ENCODE measurements around the gene PFKFB4.
"Not testable (repeated sequence)": the region's sequence is repeated elsewhere in the genome, so short reads cannot be mapped to it uniquely, and the experiment has no call there.

Gene PFKFB4

GRCh38 chr3:48505146-48505545 lies 51.5 kb downstream of the PFKFB4 start:
- H3K4me1 Mint-ChIP-seq = peaks cover 21% of the 10 kb centered on the region
- H3K4me3 Mint-ChIP-seq = peak overlapping the region; percentile 7
- H3K9me3 Mint-ChIP-seq = no peaks in the 10 kb centered on the region
- H3K36me3 Mint-ChIP-seq = no peaks in the 10 kb centered on the region
- H3K27ac Mint-ChIP-seq = no peak overlapping the region
- no peak for ATAC-seq
- H3K27me3 Mint-ChIP-seq = no peaks in the 10 kb centered on the region

GRCh38 chr3:48504051-48504946 lies 52.3 kb downstream of the PFKFB4 start, which contains the start of gene SHISA5:
TSS of gene SHISA5 (minus strand) at chr3:48504174. CDS start at chr3:48504094, 80 bp downstream.
- peak; percentile 77 for ATAC-seq
- Mint-ChIP-seq H3K27ac (peak within 1 kb of the TSS; percentile 80), H3K27me3 (no peaks in the 10 kb centered on the region), H3K36me3 (no peaks in the 10 kb centered on the region), H3K4me3 (peak within 1 kb of the TSS; percentile 78), H3K4me1 (peaks cover 21% of the 10 kb centered on the region), H3K9me3 (no peaks in the 10 kb centered on the region)

GRCh38 chr3:48503401-48504050 lies 53.1 kb downstream of the PFKFB4 start:
- peak overlapping the region; percentile 78 for H3K4me3 Mint-ChIP-seq
- no peaks in the 10 kb centered on the region for H3K27me3 Mint-ChIP-seq
- peaks cover 21% of the 10 kb centered on the region for H3K4me1 Mint-ChIP-seq
- peaks cover 2% of the 10 kb centered on the region for H3K9me3 Mint-ChIP-seq
- ATAC-seq = no peak
- peaks cover 2% of the 10 kb centered on the region for H3K36me3 Mint-ChIP-seq
- peak overlapping the region; percentile 80 for H3K27ac Mint-ChIP-seq

GRCh38 chr3:48502728-48503168 lies 53.9 kb downstream of the PFKFB4 start:
- no peak overlapping the region for H3K4me3 Mint-ChIP-seq
- peaks cover 19% of the 10 kb centered on the region for H3K4me1 Mint-ChIP-seq
- peak overlapping the region; percentile 80 for H3K27ac Mint-ChIP-seq
- peaks cover 10% of the 10 kb centered on the region for H3K36me3 Mint-ChIP-seq
- no peaks in the 10 kb centered on the region for H3K27me3 Mint-ChIP-seq
- no peak for ATAC-seq
- H3K9me3 Mint-ChIP-seq = peaks cover 3% of the 10 kb centered on the region

GRCh38 chr3:48502121-48502520 lies 54.5 kb downstream of the PFKFB4 start:
- ATAC-seq = no peak
- no peak overlapping the region for H3K27ac Mint-ChIP-seq
- no peaks in the 10 kb centered on the region for H3K27me3 Mint-ChIP-seq
- H3K36me3 Mint-ChIP-seq = peaks cover 13% of the 10 kb centered on the region
- no peak overlapping the region for H3K4me3 Mint-ChIP-seq
- H3K4me1 Mint-ChIP-seq = peaks cover 13% of the 10 kb centered on the region
- peaks cover 3% of the 10 kb centered on the region for H3K9me3 Mint-ChIP-seq

- peaks cover 13% of the 10 kb centered on the region for H3K4me1 Mint-ChIP-seq
- no peaks in the 10 kb centered on the region for H3K27me3 Mint-ChIP-seq
- H3K27ac Mint-ChIP-seq = no peak overlapping the region
- ATAC-seq = peak; percentile 11
- peaks cover 3% of the 10 kb centered on the region for H3K9me3 Mint-ChIP-seq
- no peak overlapping the region for H3K4me3 Mint-ChIP-seq
- H3K36me3 Mint-ChIP-seq = peaks cover 13% of the 10 kb centered on the region
Observed at GRCh38 chr3:48501196-48501595, 55.4 kb downstream of the PFKFB4 start.

- no peak overlapping the region for H3K4me3 Mint-ChIP-seq
- H3K27me3 Mint-ChIP-seq = no peaks in the 10 kb centered on the region
- no peak overlapping the region for H3K27ac Mint-ChIP-seq
- no peak for ATAC-seq
- peaks cover 13% of the 10 kb centered on the region for H3K36me3 Mint-ChIP-seq
- H3K4me1 Mint-ChIP-seq = peaks cover 13% of the 10 kb centered on the region
- peaks cover 3% of the 10 kb centered on the region for H3K9me3 Mint-ChIP-seq
Observed at GRCh38 chr3:48500656-48501055, 55.9 kb downstream of the PFKFB4 start.

- no peak for ATAC-seq
- no peak overlapping the region for H3K27ac Mint-ChIP-seq
- peaks cover 9% of the 10 kb centered on the region for H3K4me1 Mint-ChIP-seq
- no peak overlapping the region for H3K4me3 Mint-ChIP-seq
- peaks cover 7% of the 10 kb centered on the region for H3K36me3 Mint-ChIP-seq
- H3K27me3 Mint-ChIP-seq = no peaks in the 10 kb centered on the region
- no peaks in the 10 kb centered on the region for H3K9me3 Mint-ChIP-seq
Observed at GRCh38 chr3:48493203-48493501, 63.5 kb downstream of the PFKFB4 start.

- Mint-ChIP-seq H3K27ac (peak overlapping the region; percentile 58), H3K4me3 (peak overlapping the region; percentile 73)
- peak; percentile 92 for ATAC-seq
Observed at GRCh38 chr3:48492461-48493202, 64.0 kb downstream of the PFKFB4 start.

GRCh38 chr3:48486952-48487351 lies 69.7 kb downstream of the PFKFB4 start:
- peaks cover under 1% of the 10 kb centered on the region for H3K4me1 Mint-ChIP-seq
- no peaks in the 10 kb centered on the region for H3K36me3 Mint-ChIP-seq
- H3K4me3 Mint-ChIP-seq = no peak overlapping the region
- no peaks in the 10 kb centered on the region for H3K27me3 Mint-ChIP-seq
- no peaks in the 10 kb centered on the region for H3K9me3 Mint-ChIP-seq
- H3K27ac Mint-ChIP-seq = no peak overlapping the region
- no peak for ATAC-seq

More at GRCh38 chr3:48492461-48493202, 64.0 kb downstream of the PFKFB4 start:
- Mint-ChIP-seq H3K36me3 (peaks cover 2% of the 10 kb centered on the region), H3K4me1 (peaks cover 9% of the 10 kb centered on the region), H3K27me3 (no peaks in the 10 kb centered on the region), H3K9me3 (no peaks in the 10 kb centered on the region)

GRCh38 chr3:48482822-48483221 lies 73.8 kb downstream of the PFKFB4 start:
- H3K36me3 Mint-ChIP-seq, H3K27ac Mint-ChIP-seq, ATAC-seq, H3K9me3 Mint-ChIP-seq, H3K4me3 Mint-ChIP-seq, H3K27me3 Mint-ChIP-seq: not testable (repeated sequence)
- peaks cover 17% of the 10 kb centered on the region for H3K4me1 Mint-ChIP-seq

GRCh38 chr3:48480891-48481290 lies 75.7 kb downstream of the PFKFB4 start:
- not testable (repeated sequence) for H3K36me3 Mint-ChIP-seq, ATAC-seq, H3K27me3 Mint-ChIP-seq, H3K9me3 Mint-ChIP-seq, H3K27ac Mint-ChIP-seq, H3K4me3 Mint-ChIP-seq
- H3K4me1 Mint-ChIP-seq = peaks cover 22% of the 10 kb centered on the region

GRCh38 chr3:48478626-48479555 lies 77.7 kb downstream of the PFKFB4 start:
- Mint-ChIP-seq H3K36me3 (no peaks in the 10 kb centered on the region), H3K27me3 (no peaks in the 10 kb centered on the region), H3K9me3 (no peaks in the 10 kb centered on the region), H3K4me1 (peaks cover 32% of the 10 kb centered on the region), H3K4me3 (peak overlapping the region; percentile 30), H3K27ac (peak overlapping the region; percentile 90)
- peak; percentile 79 for ATAC-seq

GRCh38 chr3:48477959-48478520 lies 78.6 kb downstream of the PFKFB4 start:
- no peak for ATAC-seq
- no peaks in the 10 kb centered on the region for H3K9me3 Mint-ChIP-seq
- no peak overlapping the region for H3K4me3 Mint-ChIP-seq
- peaks cover 39% of the 10 kb centered on the region for H3K4me1 Mint-ChIP-seq
- H3K27me3 Mint-ChIP-seq = no peaks in the 10 kb centered on the region
- H3K27ac Mint-ChIP-seq = peak overlapping the region; percentile 90
- no peaks in the 10 kb centered on the region for H3K36me3 Mint-ChIP-seq
